Hepatocyte (in vitro differentiated cells): Measurements from ENCODE around the gene SAPCD2.

ENCODE experiments used
- CTCF ChIP-seq: fragments of 200-600 bp; sonication (generic); IDR thresholded peaks from 2 replicates; pipeline ENCODE4 v1.5.1; 2016; ENCODE audit warnings: antibody characterized with exemption, mild to moderate bottlenecking; ENCODE audit not compliant: poor library complexity
- EZH2 ChIP-seq: fragments of 200-600 bp; sonication (generic); IDR thresholded peaks from 2 replicates; pipeline ENCODE4 v1.6.1; 2016; ENCODE audit warnings: antibody characterized with exemption, mild to moderate bottlenecking, borderline replicate concordance
- EZH2phosphoT487 ChIP-seq: fragments of 200-600 bp; sonication (generic); IDR thresholded peaks from one replicate; pipeline ENCODE4 v1.6.1; 2018; ENCODE audit warnings: antibody characterized with exemption, mild to moderate bottlenecking, low read depth, moderate library complexity; ENCODE audit not compliant: unreplicated experiment, severe bottlenecking

- TF ChIP-seq CTCF (no peak), EZH2 (no peak), EZH2phosphoT487 (no peak)
Observed at GRCh38 chr9:137065336-137065967, 4.9 kb downstream of the SAPCD2 start.
